Heart left ventricle (tissue), 13 donors: ENCODE measurements around the gene KRT34.

Source experiments
- POLR2A ChIP-seq, 2 donors: fragments of 450-650 bp; IDR thresholded peaks; one replicate each; pipeline ENCODE4 v1.6.1; 2017; ENCODE audit warnings: antibody characterized with exemption in 2 of 2, mild to moderate bottlenecking in 2 of 2, moderate library complexity in 2 of 2
- TF ChIP-seq, protein P1 (sequence below), 12 donors: fragments of 200-600 bp; sonication (generic) in 4 of 12; IDR thresholded peaks; one replicate each; pipeline versions ENCODE4 v1.5.0 to v1.8.0; 2018 to 2022; ENCODE audit warnings: antibody characterized with exemption in 12 of 12, mild to moderate bottlenecking in 5 of 12
- donor health status: ischemic (EF 13 %, LVEDD 7.1; RV severe dilation, severe dysfunction).
- donor health status: DM: no; HTN: yes; CAD: no.
- donor health status: DM: no; HTN: no; CAD: no.
- donor health status: ischemic (EF 25% LVEDD 6.9; RV normal size, moderate dysfunction).
- donor health status: ischemic (EF 25% LVEDD 5.7; RV mildly dilated, moderate dysfunction).
- donor health status: ischemic (EF 35%, LVEDD 5.7; RV mildly dilated, moderate dysfunction).
- donor health status: nonischemic (EF 11% LVEDD 7.7; RV severe dilation, severe dysfunction).
- donor health status: DM: yes; HTN: yes; CAD: no.
- donor health status: PGD.
- donor health status: ischemic (EF 29% LVEDD 5.4; RV normal size, mild dysfunction).
- donor health status: nonischemic (EF 23%, LVEDD 6.1; RV moderate dilation, normal function).

DNA sequence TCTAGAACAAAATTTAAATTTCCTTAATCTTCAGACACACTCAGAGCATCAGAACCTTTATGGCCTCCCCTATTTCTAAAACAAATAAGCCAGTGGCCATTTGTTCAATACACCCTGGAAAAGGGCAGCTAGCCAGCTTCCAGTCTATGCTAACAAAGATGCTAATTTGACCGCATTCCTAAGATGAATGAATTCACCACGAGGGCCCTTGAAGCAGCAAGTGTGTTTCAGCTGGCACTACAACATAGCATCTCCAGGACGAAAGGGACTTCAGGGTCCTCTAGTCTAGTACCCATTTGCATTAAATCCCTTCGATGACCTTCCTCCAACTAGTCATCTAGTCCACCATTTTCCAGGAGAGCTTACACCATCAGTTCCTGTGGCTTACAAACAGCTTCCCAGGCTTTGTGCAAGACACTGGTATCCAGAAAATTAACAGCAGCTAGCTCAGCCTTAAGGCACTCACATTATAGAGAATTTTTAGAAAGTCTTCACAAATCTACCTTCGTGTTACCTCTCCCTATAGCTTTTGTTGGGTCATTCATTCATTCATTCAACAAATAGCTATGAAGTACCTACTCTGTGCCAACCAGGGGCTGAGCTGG, 31.3 kb upstream of the KRT34 start:
- TF ChIP-seq, protein P1, sequence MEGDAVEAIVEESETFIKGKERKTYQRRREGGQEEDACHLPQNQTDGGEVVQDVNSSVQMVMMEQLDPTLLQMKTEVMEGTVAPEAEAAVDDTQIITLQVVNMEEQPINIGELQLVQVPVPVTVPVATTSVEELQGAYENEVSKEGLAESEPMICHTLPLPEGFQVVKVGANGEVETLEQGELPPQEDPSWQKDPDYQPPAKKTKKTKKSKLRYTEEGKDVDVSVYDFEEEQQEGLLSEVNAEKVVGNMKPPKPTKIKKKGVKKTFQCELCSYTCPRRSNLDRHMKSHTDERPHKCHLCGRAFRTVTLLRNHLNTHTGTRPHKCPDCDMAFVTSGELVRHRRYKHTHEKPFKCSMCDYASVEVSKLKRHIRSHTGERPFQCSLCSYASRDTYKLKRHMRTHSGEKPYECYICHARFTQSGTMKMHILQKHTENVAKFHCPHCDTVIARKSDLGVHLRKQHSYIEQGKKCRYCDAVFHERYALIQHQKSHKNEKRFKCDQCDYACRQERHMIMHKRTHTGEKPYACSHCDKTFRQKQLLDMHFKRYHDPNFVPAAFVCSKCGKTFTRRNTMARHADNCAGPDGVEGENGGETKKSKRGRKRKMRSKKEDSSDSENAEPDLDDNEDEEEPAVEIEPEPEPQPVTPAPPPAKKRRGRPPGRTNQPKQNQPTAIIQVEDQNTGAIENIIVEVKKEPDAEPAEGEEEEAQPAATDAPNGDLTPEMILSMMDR (IDR thresholded peaks at IDR 0.05) = no peak
- no peak for TF ChIP-seq POLR2A (IDR thresholded peaks at IDR 0.05)
